IPS DF 19.7 (cell line): ENCODE data around the gene TMCO4.
"Not testable (repeated sequence)": the region's sequence is repeated elsewhere in the genome, so short reads cannot be mapped to it uniquely, and the experiment has no call there.

Source experiments
- DNase-seq: peaks from one replicate; pipeline ENCODE4 v3.0.0-alpha.2; 2013; ENCODE audit warnings: low read depth, low spot score

TMCO4 gene

GRCh38 chr1:19799230-19800075 lies at the start of gene TMCO4:
Gene TMCO4, minus strand, starts transcription at chr1:19799916. Its CDS starts 19,158 bp downstream, at chr1:19780758.
- DNase-seq = no peak

- not testable (repeated sequence) for DNase-seq
Observed at GRCh38 chr1:19849307-19849706, 49.6 kb upstream of the TMCO4 start.

- not testable (repeated sequence) for DNase-seq
Observed at GRCh38 chr1:19847334-19847733, 47.6 kb upstream of the TMCO4 start.

GRCh38 chr1:19846338-19846737 lies 46.6 kb upstream of the TMCO4 start:
- DNase-seq = no peak

GRCh38 chr1:19845555-19845954 lies 45.8 kb upstream of the TMCO4 start:
- DNase-seq = no peak

- DNase-seq = no peak
Observed at GRCh38 chr1:19844731-19845495, 45.2 kb upstream of the TMCO4 start.

GRCh38 chr1:19840228-19840627 lies 40.5 kb upstream of the TMCO4 start:
- DNase-seq = no peak

GRCh38 chr1:19837866-19838265 lies 38.1 kb upstream of the TMCO4 start:
- no peak for DNase-seq

- DNase-seq = no peak
Observed at GRCh38 chr1:19835578-19835977, 35.9 kb upstream of the TMCO4 start.

GRCh38 chr1:19831441-19831840 lies 31.7 kb upstream of the TMCO4 start:
- no peak for DNase-seq

- no peak for DNase-seq
Observed at GRCh38 chr1:19828546-19828945, 28.8 kb upstream of the TMCO4 start.

GRCh38 chr1:19825298-19825697 lies 25.6 kb upstream of the TMCO4 start:
- DNase-seq = peak; percentile 81

GRCh38 chr1:19824541-19824940 lies 24.8 kb upstream of the TMCO4 start:
- no peak for DNase-seq

GRCh38 chr1:19824036-19824435 lies 24.3 kb upstream of the TMCO4 start:
- DNase-seq = no peak

- no peak for DNase-seq
Observed at GRCh38 chr1:19819701-19820100, 20.0 kb upstream of the TMCO4 start.

- no peak for DNase-seq
Observed at GRCh38 chr1:19818324-19818723, 18.6 kb upstream of the TMCO4 start.

- DNase-seq = no peak
Observed at GRCh38 chr1:19817160-19817559, 17.4 kb upstream of the TMCO4 start.

- peak; percentile 57 for DNase-seq
Observed at GRCh38 chr1:19816737-19817086, 17.0 kb upstream of the TMCO4 start.

- DNase-seq = no peak
Observed at GRCh38 chr1:19815801-19816736, 16.4 kb upstream of the TMCO4 start.

GRCh38 chr1:19814681-19815503 lies 15.2 kb upstream of the TMCO4 start, which contains the start of gene RNF186:
Gene RNF186, minus strand, starts transcription at chr1:19815283. Its CDS starts 182 bp downstream, at chr1:19815101.
- no peak for DNase-seq

- no peak for DNase-seq
Observed at GRCh38 chr1:19814244-19814661, 14.5 kb upstream of the TMCO4 start.
